ENCODE measurements around the gene SH3RF3.

- TF ChIP-seq CTCF (IDR thresholded peaks at IDR 0.05) (no peak), POLR2A (IDR thresholded peaks at IDR 0.05) (no peak)
Observed at GRCh38 chr2:109435066-109435690, 306.2 kb downstream of the SH3RF3 start.

All from vagina (tissue), 2 donors.